Activated CD8-positive, alpha-beta memory T cell treated with anti-CD3 and anti-CD28 coated beads for 1 hour (primary cell): ENCODE measurements around the gene OGFR.

Experiments used
- DNase-seq, 2 donors: peaks; one replicate each; pipeline ENCODE4 v3.0.0-alpha.2; 2020; ENCODE audit warnings: low read depth in 1 of 2; ENCODE audit errors: extremely low read depth in 1 of 2

The OGFR gene

DNA sequence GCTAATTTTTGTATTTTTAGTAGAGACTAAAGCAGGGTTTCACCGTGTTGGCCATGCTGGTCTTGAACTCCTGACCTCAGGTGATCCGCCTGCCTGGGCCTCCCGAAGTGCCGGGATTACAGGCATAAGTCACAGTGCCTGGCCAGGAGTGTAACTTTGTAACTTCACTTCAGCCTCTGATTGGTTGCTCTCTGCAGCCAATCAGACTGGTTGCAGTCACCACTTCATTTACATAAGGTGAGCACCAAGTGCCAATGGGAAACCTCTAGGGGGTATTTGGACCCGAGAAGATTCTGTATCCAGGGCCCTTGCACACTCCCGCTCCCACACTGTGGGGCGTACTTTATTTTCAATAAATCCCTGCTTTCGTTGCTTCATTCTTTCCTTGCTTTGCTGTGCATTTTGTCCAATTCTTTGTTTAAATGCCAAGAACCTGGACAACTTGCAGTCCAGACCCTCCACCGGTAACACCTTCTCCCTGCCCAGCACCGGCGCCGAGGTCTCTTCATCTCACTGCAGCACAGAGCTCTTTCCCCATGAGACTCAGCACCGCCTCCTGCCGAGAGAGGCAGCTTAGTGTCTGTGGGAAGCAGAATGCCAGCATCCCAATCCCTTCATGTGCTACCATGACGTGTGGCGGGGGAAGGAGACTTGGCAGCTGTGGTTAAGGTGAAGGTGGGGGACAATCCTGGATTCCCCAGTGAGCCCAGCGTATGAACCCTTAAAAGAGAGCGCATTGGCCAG lies 22.3 kb upstream of the OGFR start:
- DNase-seq = no peak

DNA sequence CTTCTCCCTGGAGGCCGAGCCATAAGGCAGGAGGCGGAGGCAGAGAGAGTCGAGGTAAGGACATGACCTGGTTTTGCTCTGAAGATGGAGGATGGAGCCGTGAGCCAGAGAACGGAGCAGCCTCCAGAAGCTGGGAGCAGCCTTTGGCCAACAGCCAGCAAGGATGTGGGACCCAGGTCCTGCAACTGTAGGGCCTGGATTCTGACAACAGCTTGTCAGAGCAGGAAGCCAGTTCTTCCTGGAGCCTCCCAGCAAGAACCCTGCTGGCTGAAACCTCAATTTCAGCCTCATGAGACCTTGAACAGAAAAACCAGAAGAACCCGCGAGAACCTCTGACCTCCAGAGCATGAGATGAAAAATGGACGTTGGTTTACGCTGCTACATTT lies 21.7 kb upstream of the OGFR start:
- no peak for DNase-seq

DNA sequence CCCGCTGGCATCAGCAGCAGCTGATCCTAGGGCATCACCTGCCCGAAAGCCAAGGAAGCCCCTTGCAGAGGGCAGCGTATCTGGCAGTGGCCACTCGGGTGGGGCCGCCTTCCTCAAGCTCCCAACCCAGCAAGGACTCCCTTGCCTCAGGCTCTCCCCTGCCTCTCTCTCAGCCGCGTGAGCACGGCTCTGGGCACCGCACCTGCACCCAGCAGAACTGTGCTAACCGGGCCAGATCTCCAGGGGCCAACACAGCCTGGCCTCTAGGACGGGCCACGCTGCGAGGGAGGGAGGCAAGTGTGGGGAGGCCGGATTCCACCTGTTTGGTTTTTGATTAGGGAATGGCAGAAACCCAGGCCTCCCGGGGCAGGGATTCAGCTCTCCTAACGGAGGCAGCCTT lies 20.1 kb upstream of the OGFR start:
- DNase-seq = no peak

DNA sequence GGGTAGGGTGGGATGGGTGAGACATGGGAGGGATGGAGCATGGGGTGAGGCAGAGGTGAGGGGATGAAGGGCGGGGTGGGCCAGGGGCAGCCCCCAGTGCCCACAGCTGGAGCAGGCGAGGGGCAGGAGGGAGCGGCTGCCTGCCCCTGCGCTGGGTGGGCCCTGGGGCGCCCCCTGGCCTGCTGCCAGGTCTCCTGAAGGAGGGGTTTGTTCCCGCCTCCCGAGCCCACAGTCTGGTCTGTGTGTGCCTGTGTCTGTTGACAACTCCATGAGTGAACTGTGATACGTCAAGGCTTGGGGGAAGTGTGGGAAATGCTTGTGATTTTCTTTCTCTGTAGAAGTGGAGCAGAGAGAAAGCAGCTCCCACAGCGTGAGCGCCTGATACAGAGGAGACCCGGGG lies 19.2 kb upstream of the OGFR start:
- DNase-seq = no peak

DNA sequence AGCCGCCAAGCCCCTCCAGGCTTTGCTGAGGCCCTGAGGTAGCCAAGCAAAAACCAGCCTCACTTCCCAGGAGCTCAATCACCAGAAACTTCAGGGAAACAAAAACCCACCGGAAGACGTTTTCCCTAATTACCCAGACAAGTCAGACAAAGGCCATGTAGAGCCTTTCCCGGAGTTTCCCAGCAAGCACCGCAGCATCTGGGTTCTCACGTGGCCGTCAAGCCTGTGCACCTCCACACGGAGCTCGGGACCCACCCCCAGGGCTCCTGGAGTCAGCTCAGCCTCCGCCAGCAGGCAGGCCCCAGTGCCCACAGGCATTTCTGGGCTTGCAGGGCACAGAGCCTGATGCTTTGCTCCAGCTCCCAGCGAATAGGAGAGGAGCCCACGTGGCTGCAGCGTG lies 18.5 kb upstream of the OGFR start:
- DNase-seq = no peak

DNA sequence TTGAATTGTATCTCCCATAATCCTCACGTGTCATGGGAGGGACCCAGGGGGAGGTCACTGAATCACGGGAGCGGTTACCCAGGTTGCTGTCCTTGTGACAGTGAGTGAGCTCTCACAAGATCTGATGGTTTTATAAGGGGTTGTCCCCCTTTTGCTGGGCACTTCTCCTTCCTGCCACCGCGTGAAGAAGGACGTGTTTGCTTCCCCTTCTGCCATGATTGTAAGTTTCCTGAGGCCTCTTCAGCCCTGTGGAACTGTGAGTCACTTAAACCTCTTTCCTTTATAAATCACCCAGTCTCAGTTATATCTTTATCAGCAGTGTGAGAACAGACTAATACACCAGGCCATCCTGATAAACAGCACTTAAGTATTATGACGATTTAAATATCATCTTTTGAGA lies 17.3 kb upstream of the OGFR start:
- no peak for DNase-seq

DNA sequence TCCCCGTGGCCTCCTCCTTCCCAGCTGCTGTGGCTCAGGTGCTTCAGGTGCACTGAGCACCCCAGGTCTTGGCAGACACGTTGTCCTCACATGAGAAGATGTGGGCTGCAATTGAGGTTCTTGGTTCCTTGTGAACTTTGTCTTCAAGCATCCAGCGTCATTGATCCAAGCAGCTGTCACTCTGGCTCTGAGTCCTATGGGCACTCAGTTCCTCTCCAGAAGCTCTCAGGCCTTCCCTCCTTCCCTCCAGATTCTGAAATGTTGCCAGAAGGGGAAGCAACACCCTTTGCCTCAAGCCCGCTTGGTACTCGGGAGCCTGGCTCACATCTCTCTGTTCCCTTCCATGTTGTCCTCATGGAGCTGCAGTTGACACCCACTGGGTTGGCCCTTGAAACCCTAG lies 16.8 kb upstream of the OGFR start:
- no peak for DNase-seq

DNA sequence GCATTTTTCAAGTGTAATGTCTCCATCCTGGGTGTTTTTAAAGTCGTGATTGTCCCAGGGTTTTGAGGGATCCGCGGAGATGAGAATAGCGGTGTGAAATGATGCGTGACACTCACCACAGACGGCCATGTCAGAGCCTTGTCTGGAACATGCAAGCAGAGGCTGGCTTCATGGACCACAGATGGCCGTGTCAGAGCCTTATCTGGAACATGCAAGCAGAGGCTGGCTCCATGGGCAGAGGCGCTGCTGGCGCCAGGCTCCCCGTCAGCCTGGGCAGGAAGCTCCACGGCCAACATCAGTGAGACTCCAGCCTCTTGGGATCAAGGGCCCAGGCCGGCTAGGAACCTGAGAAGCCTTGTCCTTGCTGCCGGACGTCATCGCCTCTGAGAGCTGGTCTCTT lies 16.0 kb upstream of the OGFR start:
- no peak for DNase-seq

DNA sequence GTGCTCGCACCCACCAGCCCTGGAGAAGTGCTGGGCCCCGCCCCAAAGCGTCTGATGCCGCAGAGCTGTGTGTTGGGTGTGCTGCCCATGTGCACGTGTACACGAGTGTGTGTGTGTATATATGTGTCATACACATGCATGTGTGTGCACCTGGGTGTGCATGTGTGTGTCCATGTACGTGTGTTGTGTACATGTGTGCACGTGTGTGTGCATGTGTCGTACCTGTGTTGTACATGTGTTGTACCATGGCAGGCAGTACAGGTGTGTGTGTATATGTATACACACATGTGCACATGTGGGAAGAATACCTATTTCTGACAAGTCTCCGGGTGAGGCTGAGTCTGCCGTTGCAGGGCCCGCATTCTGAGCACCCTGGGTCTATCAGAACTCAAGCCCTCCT lies 14.6 kb upstream of the OGFR start:
- DNase-seq = no peak

DNA sequence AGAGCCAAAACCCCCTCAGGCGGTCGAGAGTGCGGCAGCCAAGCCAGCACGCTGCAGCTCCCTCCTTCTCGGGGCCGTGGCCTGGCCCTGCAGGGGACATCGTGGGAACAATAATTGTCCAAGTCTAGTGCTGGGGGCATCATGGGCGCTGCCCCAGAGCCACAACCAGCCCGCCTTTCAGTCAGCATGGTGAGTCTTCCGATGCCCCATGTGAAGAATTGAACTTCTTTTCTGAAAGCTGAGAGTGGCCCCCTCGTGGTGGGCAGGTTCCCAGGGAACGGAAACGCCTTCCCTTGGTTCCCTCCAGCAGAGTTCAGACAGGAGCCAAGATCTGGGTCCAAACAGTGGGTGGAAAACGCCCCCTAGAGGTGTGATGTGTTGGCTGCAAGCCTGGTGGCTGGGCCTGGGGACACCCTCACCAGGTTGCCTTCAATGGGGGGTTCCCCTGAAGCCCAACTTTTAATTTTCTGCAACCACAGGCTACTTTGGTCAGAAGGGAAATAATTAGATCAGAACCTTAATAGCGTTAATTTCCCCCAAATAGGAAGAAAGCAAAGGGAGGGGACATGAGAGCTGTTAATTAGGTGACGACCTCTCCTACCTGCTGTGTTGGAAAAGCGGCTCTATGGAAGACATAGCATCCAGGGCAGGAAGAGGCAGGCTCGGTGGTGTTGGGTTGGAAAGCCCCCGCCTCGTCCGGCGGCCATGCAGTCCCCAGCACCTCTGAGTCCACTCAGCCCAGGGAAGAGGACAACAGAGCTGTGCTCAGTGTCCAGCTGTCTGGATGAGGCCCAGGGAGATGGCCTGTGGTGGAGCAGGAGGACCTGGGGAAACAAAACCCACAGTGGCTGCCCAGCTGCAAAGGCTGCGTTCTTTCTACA lies 13.1 kb upstream of the OGFR start:
- peak in 1 of 2 donors; percentile 42 for DNase-seq

DNA sequence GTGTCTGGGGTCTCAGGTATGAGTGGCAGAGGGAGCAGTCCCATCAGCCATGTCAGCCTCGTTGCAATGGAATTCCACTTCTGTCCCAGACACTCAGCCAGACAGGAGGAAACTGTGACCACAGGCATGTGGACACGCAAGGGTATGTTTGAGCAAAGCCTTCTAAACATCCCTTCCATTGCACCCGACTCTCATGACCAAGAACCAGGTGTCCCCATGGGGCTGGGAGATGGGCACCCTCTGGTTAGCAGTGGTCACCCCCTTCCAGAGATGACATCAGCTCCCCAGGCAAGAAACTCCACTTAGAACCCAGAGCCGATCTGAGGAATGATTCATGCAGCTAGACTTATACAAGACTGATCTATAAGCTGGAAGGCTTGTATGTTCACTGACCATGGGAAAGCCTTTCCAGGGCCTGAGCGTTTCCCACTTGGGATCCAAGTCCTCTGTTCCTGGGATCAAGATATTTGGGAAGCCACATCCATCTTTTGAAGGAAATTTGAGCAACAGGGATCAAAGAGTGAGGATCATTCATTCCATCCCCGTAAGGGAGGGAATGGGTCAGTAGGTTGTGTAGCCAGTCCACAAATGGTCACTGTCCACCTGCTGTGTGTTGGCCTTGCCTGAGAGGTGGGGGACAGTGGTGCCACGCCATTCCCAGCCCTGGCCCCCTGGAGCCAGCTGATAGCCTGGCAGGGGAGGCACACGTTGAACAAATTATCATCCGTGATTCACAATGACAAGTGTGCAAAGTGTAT lies 12.3 kb upstream of the OGFR start:
- DNase-seq = no peak

DNA sequence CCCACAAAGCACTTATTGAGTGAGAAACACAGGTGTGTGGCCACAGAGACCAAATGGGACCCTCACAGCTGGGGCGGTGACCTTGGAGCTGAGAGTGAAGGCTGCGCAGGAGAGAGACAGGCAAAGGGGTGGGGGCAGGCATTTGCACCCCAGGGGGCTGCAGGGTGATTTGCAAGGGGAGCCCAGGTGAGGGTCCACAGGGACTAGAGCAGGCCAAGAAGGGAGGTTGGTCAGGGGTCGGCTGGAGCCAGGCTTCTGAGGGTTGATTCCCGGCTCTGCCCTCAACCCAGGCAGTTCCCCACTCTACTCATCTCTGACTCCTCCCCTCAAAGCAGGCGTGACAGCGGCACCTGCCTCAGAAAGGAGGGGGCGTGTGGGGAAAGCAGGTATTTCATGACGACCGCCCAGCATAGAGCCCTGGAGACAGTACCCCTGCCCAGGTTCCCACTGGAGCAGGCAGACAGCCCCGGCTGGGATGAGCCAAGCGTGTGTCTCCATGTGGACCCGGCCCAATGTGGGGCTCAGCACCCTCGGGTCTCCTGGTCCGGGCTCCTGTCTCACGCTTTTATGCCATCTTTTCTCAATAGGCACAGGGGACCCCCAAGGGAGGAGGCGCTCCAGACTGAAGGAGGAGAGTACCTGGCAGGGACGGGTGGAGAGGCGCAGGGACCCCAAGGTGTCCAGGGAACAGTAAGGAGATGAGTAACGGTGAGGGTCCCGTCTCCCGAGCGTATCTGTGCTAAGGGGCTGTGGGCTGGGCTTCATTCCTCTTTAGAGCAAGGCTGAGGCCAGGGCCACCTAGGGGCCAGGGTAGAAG lies 11.5 kb upstream of the OGFR start:
- DNase-seq = no peak

DNA sequence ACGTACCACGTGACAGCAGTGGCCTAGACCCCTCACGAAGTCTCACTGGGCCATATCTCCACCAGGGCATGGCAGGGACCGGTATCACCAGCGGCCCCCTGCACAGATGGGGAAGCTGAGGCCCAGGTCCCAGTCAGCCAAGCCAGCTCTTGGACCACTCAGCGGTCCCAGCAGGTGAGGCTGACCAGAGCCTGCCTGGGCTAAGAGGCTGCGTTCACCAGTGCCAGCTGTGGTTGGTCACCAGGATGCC lies 11.0 kb upstream of the OGFR start:
- no peak for DNase-seq

DNA sequence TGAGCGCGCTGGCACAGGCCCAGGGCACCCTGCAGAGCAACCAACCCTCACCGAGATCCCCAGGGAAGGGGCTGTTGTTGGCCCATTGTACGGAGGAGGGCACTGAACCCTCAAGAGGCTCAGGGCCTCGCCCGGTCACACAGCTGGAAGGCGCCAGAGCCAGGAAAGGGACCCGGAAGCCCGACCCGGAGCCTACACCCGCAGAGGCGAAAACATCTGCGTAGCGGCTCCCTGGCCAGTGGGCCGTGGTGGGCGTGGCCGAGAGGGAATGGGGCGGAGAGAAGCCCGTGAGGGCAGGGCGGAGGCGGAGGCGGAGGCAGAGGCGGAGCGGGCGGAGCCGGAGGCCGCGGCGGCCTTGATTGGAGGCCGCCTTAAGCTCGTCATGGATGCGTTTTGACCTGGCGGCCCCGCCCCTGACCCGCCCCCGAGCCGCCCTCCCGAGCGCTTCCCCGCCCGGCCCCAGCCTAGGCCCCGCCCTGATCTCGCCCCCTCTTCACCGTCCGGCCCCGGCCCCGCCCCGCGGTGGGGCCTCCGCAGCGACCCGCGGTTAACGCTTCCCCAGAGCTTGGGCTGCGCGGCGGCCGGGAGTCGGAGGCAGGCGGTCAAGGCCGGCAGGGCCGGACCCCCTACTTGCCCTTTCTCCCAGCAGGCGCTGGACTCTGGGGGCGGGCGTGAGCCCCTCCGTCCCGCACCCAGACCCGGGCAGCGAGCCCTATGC lies 10.5 kb upstream of the OGFR start:
- DNase-seq = peak; percentile 81 to 87

DNA sequence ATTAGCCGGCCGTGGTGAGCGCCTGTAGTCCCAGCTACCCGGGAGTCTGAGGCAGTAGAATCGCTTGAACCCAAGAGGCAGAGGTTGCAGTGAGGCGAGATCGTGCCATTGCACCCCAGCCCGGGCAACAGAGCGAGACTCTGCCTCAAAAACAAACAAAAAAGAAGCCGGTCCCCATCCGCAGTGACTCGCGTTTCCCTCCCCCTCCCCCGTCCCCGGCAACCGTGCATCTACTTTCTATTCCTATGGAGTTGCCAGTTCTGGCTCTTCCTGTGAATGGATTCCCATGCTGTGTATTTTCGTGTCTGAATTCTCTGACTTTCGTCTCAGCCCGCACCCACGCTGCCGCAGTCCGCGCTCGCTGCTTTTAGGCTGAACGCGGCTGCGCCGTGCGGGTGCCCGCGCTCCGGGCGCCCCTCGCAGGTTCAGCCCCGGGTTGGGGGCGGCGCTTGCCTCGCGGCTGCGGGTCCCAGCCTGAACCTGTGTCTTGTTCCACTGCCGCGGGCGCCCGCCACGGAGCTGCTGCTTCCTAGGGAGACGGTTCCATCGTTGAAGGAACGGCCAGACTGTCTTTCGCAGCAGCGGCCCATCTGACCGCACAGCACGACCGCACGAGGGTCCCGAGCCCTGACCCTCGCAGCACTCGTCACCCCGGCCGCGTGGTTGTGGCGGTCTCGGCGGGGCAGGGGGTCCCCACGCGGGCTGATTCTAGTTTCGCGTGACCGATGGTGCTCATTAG lies 9.4 kb upstream of the OGFR start:
- DNase-seq = peak in 1 of 2 donors; percentile 49

DNA sequence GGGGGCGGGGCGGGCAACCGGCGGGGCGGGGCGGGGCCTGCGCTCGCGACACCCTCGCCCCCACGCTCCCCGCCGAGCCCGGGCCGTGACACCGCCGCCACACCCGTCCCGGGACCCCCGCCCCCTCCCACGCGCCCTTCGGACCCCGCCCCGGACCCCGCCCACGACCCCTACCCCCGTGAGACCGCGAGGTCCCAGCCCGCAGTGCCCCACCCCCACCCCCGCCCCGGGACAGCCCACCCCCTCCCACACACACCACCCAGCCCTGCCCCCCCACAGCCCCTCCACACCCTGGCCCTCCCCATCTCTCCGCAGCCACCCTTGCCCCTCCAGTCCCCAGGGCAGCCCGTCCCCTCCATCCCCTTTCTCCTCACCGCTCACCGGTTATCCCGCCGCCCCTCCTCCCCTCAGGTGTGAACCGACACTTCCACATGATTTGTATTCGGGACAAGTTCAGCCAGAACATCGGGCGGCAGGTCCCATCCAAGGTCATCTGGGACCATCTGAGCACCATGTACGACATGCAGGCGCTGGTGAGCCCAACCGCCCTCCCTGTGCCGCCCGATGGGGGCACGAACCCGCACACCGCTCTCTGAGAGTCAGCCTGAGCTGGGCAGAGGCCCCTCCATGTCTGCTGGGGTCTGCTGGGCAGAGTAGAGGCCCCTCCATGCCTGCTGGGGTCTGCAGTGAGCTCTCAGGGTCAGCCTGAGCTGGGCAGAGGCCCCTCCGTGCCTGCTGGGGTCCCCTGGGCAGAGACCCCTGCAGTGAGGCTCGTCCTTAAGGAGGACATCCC lies 7.7 kb upstream of the OGFR start:
- no peak for DNase-seq

DNA sequence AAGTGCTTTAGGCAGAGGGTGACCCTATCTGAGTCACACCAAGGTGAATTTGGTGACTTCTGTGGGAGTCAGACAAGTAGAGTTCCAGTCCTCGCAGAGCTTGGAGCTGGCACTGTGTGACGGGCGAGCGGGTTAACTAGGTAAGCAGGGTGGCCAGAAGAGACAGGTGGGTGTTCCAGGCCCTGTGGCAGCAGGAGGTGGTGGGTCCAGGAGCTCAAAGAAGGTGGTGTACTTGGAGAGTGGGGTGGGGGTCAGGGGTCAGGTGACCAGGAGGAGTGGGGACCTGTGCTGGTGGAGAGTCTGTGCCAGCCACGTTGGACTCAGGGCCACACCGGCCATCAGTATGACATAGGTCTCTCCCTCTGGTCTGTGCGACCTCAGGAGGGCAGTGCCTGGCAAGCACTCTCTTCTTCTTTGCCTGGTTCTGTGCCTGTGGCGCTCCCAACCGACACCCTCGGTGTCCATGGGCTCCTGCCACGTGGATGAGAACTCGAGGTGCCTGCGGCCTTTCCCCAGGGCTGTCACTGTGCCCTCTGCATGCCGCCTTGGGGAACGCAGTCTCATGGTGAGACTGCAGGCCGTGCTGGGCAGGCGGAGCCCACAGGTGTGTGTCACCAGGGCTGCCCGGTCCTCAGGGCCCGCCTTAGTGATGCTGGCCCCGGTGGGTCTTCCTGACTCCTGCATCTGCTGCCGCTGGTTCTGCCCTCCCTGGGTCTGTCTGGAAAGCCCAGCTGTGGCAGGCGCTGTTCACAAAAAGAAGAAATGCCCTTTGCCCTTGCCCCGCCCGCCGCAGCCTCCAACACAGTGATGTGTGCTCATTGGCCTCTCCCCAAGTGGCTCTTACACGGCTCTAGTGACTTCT lies 6.7 kb upstream of the OGFR start:
- DNase-seq = no peak

DNA sequence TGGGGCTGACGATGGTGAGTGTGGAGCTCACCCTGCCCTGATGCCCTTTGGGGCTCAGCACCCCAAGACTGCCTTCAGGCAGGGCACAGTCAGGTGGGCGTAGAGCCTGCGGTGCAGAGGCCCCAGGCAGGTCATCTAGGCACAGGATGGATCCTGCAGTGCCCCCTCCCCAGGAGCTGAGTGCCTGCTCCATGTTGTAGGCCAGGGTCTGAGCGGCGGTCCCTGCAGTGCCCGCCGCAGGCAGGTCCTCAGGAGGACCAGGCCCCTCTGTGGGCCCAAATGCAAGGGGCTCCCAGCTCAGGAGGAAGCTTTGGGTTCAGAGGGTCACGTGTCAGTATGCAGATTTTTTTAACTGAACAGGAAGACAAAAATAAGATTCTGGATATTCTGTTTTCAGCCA lies 5.6 kb upstream of the OGFR start:
- DNase-seq = no peak
